K562 (cell line): ENCODE results near the gene SNRPA.

ENCODE experiments used
- NCOA2 ChIP-seq, 2 experiments: fragments of 450-650 bp; IDR thresholded peaks; 2 replicates each; pipeline ENCODE4 v1.6.1; 2018; ENCODE audit warnings: mild to moderate bottlenecking in 2 of 2, moderate library complexity in 1 of 2; ENCODE audit not compliant: partially characterized antibody in 2 of 2
- ZNF707 ChIP-seq: fragments of 250-450 bp; sonication (Bioruptor Pico); conservative IDR thresholded peaks from 2 replicates; pipeline ENCODE4 v1.8.0; 2022; ENCODE audit warnings: inconsistent platforms, mild to moderate bottlenecking, moderate library complexity

- no peak for TF ChIP-seq ZNF707 (CRISPR knock-in tag)
- no peak for TF ChIP-seq NCOA2 (IDR thresholded peaks at IDR 0.05; ENCODE audit: partially characterized antibody in 2 of 2)
These were observed 49.5 kb downstream of the SNRPA start for GRCh38 chr19:40800339-40800996.
